ENCODE results near the gene FLRT1.
"Not testable (repeated sequence)": the region's sequence is repeated elsewhere in the genome, so short reads cannot be mapped to it uniquely, and the experiment has no call there.

FLRT1 gene

DNA sequence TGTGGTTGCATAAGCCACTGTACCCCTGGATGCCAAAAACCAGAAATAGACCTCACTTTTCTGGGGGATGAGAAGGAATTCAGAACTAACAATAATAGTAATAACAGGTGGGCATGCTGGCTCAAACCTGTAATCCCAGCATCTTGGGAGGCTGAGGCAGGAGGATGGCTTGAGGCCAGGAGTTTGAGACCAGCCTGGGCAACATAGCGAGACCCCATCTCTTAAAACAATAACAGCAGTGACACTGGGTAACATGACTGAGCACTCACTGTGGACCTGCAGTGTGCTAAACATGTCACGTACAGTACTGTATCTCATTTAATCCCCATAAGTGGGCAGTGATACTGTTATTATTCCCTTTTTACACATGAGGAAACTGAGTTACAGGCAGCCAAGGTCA, 10.0 kb downstream of the FLRT1 start:
- no peak for DNase-seq (ENCODE audit: low read depth)

DNA sequence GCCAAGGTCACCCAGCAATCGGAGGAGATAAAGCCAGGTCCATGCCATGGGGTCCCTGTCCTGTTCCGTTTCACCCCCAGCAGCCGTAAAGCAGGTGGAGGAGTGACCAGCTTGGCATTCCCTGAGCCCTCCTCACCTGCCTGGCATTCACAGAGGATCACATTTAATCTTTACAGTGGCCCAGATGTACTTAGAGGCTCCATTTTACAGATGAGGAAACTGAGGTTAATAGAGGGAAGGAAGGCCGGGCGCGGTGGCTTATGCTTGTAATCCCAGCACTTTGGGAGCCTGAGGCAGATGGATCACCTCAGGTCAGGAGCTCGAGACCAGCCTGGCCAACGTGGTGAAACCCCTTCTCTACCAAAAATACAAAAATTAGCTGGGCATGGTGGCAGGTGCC, 11.6 kb downstream of the FLRT1 start:
- not testable (repeated sequence) for DNase-seq (ENCODE audit: low read depth)

DNA sequence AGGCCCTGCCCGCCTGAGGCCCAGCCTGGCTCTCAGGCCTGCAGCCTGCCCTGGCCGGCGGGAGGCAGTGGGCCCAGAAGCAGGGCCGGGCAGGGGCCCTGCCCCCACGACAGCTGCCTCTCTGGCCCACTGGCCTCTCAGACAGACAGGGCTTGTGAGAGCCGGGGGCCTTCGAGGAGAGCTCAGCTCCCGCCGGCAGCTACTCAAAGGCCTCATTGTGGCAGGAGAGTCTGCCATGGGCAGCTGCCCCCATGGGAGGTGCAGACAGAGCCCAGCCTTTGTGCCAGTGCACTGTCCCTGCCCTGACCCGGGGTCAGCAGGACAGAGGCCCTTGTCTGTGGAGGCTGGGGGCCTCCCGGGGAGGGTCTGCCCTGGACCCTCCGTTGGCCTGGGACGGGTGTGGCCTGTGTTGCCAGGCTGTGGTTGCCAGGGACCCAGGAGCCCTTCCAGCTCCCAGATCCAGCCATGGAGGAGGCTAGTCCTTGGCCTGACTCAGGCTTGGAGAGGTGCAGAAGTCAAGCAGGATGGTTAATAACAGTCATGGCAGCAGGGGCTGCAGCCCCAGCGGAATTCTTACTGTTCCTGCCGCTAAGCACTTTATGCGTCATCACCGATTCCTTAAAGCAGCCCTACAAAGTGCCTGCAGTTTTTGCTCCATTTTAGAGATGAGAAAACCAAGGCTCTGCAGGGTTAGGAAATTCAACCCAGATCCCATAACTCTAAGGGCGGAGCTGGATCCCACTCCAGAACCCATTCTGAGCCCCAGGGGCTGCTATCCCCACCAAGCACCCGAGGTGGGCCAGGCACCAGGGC, 12.5 kb downstream of the FLRT1 start:
- no peak for DNase-seq (ENCODE audit: low read depth)

DNA sequence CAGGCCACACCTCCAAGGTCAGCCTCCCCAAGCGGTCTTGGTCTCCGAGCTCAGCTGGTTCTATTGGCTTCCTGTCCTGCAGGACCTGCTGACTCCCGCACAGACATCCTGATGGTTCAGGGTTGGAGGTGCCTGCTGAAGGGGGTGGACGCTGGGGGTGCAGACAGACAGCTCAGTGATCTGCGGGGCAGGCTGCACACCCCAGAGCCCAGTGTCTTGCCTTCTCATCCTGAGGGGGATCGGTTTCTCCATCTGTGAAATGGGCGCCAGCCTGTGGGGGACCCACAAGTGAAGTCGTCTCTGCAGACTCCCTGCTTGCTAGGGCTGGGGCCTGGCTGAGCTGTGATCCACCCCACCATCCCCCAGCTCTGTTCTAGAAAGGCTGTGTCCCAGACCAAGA, 13.8 kb downstream of the FLRT1 start:
- DNase-seq (ENCODE audit: low read depth), result no peak

DNA sequence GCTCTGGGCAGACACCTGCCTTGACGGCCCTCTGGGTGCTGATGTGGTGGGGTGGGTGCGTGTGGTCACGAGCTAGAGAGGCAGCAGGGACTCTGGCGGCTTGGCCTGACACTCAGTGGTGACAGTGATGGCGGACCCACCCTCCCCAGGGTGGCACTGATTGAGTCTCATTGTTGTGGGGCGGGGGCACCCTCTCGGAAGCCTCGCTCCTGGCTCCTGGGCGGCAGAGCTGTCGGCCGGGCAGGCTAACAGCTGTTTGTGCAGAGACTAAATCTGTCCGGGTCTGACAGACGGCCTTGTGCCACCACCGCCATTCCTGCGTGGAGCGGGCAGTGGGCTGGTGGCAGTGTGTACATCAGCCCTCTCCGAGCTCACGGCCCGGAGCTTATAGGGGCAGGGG, 15.6 kb downstream of the FLRT1 start:
- no peak for DNase-seq (ENCODE audit: low read depth)

DNA sequence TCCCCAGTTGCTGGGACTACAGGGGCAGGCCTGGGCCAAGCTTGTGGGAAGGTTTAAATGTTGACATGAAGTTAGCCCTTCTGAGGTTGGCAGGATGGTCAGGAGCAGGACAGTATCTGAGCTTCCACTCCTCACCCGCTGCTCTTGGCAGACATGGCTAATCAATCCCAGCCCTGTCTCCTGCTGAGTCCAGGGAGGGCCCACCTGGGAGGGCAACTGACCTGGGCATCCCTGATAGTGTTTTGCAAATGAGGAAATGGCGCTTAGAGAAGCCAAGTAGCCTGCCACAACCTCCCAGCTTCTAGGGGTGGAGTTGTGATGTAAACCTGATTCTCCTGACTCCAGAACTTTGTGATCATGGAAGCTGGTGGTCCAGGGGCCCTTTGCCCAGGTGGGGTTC, 16.7 kb downstream of the FLRT1 start:
- no peak for DNase-seq (ENCODE audit: low read depth)

DNA sequence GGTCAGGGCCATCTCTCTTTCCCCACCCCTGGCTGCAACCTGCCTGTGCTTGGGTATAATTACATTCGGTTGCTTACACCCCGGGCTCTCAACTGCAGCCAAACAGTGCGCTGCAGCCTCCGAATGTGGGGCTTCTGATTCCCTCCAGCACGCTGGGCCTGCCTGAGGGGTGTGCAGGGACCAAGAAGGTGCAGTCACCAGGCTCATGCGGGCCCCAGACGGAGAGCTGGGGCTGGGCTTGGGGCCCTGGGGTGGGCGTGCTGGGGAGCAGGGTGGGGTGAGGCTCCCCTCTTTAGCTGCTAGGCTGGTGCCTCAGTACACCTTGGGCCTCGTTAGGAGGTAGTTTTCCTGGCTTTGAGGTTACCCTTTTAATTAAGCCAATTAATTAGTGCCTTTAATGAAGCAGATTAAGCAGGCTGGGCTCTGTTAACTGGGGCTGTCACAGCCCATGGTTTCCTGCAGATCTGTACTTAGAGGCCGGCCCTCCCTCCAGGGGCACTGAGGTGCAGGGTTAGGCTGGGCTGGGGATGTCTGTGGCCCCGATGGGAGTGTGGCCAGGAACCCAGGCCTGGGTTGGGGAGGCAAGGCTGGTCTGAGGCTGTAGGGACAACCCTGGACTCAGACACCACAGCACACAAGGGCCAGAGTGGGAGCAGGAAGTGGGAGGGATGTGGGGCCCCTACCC, 17.3 kb downstream of the FLRT1 start:
- no peak for DNase-seq (ENCODE audit: low read depth)

DNA sequence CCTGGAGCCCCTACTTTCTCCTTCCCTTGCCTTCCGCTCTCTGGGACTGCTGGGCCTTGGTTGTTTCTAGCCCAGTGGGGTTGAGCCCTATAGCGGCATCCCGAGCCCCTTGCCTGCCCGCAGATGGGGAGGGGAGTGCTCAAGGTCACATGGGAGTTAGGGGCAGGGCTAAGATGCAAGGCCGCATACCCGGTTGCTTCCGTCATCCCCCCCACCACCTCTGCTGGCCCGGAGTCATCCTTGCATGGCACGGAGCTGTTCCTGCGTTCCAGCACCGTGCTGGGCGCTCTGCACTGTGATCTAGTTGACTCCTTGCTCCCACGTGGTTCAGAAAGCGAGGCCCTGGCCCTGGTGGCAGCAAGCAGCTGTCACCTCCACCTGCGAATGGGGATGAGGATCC, 18.0 kb downstream of the FLRT1 start:
- no peak for DNase-seq (ENCODE audit: low read depth)

DNA sequence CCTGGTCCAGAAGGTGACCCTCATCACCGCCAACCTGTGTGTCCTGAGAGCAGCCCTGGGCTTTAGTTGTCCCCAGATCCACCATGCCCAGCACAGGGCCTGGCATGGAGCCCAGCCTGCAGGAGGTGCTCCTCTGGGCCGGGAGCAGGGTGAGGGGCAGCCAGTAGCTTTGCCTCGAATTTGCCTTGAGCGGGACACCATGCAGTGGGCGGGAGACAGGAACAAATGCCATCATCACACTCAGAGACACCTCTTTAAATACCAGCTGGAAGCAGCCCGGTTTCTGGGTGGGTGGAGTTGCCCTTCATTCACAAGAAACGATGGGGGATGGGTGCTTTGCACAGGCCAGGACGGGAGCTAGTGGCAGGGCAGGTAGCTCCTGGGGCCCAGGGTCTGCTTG, 19.3 kb downstream of the FLRT1 start:
- DNase-seq (ENCODE audit: low read depth), result no peak

DNA sequence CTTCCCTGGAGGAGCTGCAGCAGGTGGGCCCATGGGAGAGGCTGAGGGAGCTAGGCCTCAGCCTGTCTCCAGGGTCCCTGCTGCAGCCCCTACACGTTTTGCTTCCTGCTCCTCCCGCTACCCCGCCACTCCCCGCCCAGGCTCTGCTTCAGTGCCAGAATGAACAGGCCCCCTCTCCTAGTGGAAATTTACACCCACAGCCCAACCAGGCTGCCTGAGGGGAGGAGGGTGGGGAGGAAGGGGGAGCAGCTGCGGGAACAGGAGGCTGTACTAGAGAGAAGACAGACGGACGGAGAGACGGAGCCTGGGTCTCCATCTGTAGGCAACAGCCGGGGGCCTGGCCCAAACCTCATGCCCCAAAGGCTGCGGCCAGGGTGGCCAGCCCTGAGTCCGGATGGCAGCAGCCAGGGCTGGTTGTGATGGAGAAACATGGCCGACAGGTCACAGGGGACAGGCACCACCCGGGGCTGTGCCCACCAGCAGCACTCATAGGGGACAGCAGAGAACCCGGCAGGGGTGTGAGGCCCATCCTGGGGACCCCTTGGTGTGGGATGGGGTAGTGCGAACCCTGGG, 20.6 kb downstream of the FLRT1 start:
- DNase-seq (ENCODE audit: low read depth), result no peak

DNA sequence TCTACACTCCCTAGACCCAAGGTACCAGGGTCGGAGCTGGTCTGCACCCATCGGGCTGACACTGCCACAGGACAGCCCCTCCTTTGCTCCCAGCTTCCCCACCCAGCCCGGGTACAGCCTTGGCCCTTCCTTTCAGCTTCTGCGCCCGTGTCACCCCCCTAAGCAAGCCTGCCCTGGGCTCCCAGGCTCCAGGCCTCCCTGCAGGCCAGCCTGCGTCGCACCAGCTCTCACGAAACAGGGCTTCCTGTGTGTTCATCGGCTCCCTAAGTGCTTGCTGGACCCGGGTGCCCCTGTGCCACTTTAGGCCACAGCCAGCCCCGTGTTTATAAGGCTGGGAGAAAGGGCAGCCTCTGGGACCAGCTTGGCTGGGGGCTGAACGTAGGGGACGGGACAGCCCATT, 21.1 kb downstream of the FLRT1 start:
- DNase-seq (ENCODE audit: low read depth), result no peak

DNA sequence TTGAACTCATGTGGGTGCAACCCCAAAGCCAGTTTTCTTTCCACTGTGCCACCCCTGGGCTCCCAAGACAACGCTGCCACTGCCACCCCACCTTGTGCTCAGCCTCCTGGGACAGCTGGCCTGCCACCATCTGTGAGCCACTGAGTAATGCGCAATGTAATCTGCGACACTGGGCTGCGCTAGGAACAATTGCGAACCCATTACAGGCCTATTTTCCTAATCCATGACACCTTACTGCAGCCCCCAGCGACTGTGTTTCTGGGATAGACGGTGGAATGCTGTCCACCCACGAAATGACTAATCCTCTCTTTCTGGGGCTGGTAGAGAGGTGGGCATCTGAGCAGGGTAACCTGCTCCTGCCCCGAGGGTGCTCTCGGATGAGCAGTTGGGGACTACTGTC, 22.2 kb downstream of the FLRT1 start:
- no peak for DNase-seq (ENCODE audit: low read depth)

DNA sequence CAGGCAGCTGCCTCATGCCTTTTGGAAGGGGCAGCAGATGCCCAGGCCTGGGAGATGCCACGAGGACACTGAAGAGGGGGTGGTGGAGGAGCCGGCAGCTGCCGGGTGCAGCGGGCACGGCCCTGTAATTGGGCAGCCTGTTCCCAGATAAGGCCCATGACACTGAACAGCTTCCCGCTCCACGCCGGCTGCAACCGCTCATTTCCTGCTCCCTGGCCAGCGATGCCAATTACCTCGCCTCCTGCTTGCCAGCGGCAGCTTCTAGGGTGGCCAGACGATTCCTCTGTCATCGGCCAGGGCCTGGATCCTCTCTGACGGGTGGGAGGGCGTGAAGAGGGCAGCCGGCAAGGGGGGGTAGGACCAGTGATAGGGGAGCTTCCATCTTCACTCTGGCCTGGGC, 22.8 kb downstream of the FLRT1 start:
- DNase-seq (ENCODE audit: low read depth), result no peak

DNA sequence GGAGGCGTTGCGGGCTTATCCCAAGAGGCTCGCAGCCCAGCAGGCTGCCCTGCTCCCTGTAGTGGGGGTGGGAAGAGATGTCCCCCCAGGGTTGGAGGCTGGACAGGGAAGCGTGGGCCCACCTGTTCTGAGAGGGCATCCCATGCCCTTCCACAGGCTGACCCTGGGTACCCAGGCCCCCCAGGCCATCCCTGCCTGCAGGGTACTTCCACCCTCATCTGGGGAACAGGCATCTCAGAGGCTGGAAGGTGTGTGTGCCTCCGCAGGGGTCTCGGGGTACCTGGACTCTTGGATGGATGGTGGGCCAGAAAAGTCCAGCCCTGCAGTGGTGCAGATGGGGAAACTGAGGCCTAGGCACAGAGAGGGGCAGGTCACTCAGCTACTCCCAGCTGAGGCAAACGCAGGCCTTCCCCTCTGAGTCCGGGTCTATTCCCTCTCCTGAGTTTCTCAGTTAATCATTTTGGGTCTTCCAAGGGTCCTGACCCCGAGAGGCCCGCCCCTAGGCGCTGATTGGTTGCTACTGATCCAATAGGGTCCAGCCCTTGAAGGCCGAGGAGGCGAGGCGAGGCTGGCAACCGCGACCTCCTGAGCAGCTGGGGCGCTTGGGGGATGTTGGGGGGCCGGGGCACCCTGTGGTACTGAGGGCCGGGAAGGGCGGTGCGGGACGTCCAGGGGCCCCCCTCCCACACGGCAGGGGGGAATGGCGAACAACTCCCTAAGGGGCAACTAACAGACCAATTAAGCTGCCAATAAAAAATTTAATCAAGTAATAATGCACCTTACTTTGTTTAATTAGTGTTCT, 23.8 kb downstream of the FLRT1 start:
- no peak for DNase-seq (ENCODE audit: low read depth)

DNA sequence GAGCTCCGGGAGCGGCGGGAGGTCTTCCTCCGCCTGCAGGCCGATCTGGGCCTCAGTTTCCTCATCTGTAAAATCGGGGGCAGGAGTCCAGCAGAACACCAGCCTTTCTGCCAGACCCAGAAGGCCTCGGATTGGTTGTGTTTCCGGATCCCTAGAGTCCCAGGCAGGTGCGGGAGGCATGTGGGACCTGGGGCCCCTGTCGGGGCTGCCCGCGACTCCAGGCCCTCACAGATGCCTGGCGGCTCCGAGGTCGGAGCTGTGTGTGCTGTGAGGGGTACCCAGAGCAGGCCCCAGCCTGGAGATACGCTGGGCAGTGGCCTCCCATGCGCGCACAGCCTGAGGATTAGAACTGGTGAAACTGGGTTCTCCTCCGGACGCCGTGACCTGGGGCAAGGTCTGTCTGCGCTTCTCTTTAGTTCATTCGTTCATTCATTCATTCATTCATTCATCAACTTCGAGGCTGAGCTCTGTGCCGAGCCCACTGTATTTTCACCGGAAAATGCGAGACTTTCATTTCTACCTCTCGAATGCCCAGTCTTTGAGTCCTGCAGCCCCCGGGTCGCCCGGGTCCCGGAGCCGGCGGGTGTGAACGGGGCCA, 24.6 kb downstream of the FLRT1 start:
- DNase-seq (ENCODE audit: low read depth), result no peak

DNA sequence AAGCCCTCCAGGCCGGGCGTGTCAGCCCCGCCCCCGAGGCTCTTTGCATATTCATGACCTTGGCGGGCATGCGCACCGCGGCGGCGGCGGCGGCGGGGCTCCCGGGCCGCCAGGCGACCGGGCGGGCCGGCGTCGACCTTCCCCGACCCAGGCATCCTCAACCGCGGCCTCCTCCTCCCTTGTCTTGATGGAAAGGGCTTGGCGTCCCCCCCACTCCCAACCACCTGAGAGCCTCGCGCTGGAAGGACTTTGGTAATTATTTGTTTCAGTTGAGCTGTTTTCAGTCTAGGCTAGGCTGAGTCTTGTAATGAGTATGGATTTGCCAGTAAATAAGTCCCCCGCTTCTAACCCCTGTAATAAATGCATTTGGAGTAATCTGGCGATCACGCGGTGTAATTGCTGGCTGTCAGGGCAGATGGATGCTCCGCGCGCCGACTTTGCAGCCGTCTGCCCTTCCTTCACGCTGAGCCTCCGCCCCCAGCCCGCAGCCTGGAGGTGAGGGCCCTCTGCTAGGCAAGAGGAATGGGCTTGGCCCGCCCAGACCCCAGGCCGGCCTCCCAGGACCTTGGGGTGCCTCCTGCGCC, 25.2 kb downstream of the FLRT1 start:
- peak; percentile 24 for DNase-seq (ENCODE audit: low read depth)

DNA sequence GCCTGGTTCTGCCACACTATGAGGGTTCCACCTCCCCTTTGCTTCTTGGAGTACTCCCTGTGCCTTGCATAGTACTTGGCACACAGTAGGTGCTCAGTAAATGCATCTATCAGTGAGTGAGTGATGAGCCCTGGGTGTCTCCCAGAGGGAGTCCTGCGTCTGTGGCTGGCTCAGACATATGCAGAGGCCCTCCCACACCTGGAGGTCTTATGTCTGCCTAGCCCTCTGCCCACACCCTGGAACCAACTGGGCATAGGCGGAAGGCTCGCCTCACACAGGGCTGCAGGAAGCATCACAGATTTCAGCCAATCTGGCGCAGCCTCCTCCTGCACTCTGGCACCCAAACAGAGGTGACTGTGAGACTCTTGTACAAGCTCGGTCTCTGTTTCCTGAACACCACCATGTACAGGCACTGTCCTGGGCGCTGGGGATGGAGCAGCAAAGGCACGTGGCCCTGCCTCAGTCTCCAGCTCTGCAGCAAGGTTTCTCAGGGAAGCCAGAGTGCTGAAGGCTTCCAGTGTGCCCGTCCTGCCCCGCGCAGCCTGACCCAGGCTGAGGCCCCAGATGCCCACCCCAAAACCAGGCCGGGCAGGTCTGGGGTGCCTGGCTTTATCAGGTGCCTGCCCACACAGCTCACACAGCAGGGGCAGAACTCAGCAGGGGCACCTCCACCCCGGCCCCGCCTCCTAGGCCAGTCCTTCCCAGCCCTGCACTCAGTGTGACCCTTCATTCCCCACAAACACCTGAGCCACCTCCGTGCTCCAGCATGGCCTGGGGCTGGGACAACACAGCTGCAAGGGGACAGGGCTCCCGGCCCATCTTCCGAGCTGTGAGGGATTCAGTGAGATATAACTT, 26.7 kb downstream of the FLRT1 start:
- DNase-seq (ENCODE audit: low read depth), result no peak

DNA sequence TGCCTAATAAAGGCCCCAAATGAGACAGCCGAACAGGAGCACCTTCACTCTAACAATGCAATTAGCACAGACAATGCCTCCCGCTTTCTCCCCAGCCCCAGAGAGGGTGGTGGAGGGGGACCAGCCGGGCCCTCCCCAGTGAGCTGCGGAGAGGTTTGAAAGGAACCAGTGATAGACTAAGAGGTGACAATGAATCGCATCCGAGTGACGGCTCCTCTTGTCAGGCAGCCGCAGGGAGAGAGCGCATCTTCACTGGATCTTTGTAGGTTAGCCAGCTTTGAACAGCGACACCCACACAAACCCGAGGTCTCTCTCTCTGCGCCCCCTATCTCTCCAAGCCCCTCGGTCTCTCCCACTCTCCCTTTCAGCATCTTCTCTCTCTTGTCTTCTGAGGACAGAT, 28.0 kb downstream of the FLRT1 start:
- no peak for DNase-seq (ENCODE audit: low read depth)

DNA sequence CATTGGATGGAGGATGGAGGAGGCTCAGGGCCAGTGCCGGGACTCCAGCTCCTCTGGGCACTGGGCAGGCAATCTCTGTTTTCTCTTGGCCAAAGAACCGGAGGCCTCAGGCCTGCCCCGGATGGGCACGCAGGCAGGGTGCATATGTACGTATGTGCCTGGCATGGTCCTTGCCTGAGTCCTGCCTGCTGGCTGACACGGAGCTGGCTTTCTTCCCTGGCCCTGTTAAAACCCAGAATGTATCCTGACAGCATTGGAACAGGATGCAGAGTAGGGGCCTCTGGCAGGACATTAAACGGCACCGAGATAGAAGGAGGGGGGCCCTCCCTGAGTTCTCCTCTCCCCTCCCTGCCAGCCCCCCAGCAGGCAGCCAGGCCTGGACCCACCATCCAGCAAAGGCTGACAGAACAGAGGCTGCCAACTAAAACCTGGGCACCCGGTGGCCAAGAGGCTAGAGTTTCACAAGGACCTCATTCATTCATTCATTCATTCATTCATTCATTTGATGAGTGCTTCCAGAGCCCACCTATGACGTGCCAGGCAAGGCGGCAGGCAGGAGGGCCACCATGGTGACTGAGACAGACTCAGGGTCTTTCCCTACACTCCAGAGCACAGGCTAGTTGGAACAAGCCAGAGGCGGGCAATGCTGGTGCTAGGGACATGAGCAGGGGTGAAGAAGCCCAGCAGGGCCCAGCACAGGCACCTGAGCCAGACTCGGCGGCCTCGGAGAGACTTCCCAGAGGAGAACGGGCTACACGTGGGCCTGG, 28.8 kb downstream of the FLRT1 start:
- no peak for DNase-seq (ENCODE audit: low read depth)

DNA sequence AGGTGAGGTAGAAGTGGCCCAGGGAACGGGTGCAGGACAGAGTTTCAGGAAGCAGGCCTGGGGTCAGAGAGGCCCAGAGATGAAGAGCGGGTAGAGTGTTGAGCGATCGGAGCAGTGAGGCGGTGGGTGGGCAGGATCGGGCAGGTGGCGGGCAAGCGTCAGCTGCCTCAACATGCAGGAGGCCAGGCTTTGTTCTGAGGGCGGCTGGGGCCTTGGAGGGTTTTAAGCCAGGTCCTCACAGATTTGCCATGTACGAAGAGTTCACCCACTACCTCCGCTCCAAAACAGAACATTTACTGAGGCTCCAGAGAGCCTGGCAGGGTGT, 29.4 kb downstream of the FLRT1 start:
- DNase-seq (ENCODE audit: low read depth), result no peak

Data from stimulated activated CD8-positive, alpha-beta memory T cell treated with anti-CD3 and anti-CD28 coated beads, Interleukin-12 subunit alpha, Interleukin-12 subunit beta, amount 100 ng/mL, for 1 hour (primary cell).